ENCODE data around the gene ZNF280A. TPM values are rescaled to one million over a fixed set of nuclear protein-coding genes. Genes with fewer than 3 reads are reported as not detected.

ZNF280A gene
- total and polyA plus RNA-seq, 2 of the 8 experiments (the other 6 are each of a cell fraction or from before 2014, with no cell fraction given) = 0.09 to 0.61 TPM

- Histone ChIP-seq H3K36me3 (ENCODE audit: control insufficient read depth in 2 of 4, insufficient read depth in 4 of 4, low read length in 3 of 4) (no peaks in the 10 kb centered on the region), H4K91ac (replicated peaks; ENCODE audit: insufficient read length, low read length) (no peak overlapping the region), H2AK5ac (ENCODE audit: low read depth, low read length) (no peak overlapping the region), H3K4me2 (ENCODE audit: insufficient read depth in 1 of 2, low read depth in 2 of 2, low read length in 2 of 2) (no peak overlapping the region), H3K27ac (ENCODE audit: low read depth, low read length) (no peak overlapping the region), H2AFZ (ENCODE audit: low read length) (no peak overlapping the region), H3K27me3 (replicated peaks in 1 of 4; ENCODE audit: control insufficient read depth in 3 of 4, extremely low read depth in 1 of 4, insufficient read depth in 3 of 4, low read length in 3 of 4) (peaks cover 31 to 61% (median 46%) of the 10 kb centered on the region in 4 experiments), H3K4me1 (replicated peaks in 1 of 4; ENCODE audit: control insufficient read depth in 3 of 4, insufficient read depth in 4 of 4, low read length in 3 of 4) (no peaks in the 10 kb centered on the region), H2BK5ac (ENCODE audit: low read depth, low read length) (no peak overlapping the region), H3K4me3 (ENCODE audit: extremely low read depth in 1 of 4, insufficient read depth in 2 of 4, low read depth in 3 of 4, low read length in 4 of 4) (no peak overlapping the region), H2BK20ac (ENCODE audit: low read length) (no peak overlapping the region), H3K56ac (replicated peaks; ENCODE audit: insufficient read length, low read depth, low read length) (no peak overlapping the region), H3K4ac (replicated peaks; ENCODE audit: insufficient read length, low read depth, low read length) (no peak overlapping the region), H2BK12ac (ENCODE audit: low read depth, low read length) (no peak overlapping the region), H3K14ac (ENCODE audit: insufficient read length) (no peak overlapping the region), H4K20me1 (replicated peaks in 1 of 2; ENCODE audit: control insufficient read depth in 1 of 2, insufficient read depth in 2 of 2, low read length in 2 of 2) (peaks cover 0 to 1% of the 10 kb centered on the region in 2 experiments), H3K9ac (replicated peaks in 1 of 4; ENCODE audit: extremely low read depth in 1 of 4, low read depth in 3 of 4, low read length in 3 of 4) (no peak overlapping the region), H3K9me3 (ENCODE audit: insufficient read depth in 2 of 2, low read depth in 1 of 2, low read length in 1 of 2) (peaks cover 33 to 62% of the 10 kb centered on the region in 2 experiments; a peak in 3 of 4 replicates), H2BK15ac (ENCODE audit: low read length) (no peak overlapping the region), H3K23ac (ENCODE audit: insufficient read length) (no peak overlapping the region), H3K79me1 (ENCODE audit: low read depth, low read length) (no peaks in the 10 kb centered on the region), H4K8ac (ENCODE audit: extremely low read depth, insufficient read depth, low read length) (no peak overlapping the region), H2BK120ac (replicated peaks; ENCODE audit: low read depth, low read length) (no peak overlapping the region), H3K18ac (ENCODE audit: extremely low read depth, low read length) (no peak overlapping the region), H4K5ac (ENCODE audit: insufficient read length, low read depth, low read length) (no peak overlapping the region), H3K23me2 (ENCODE audit: low read depth, low read length) (no peaks in the 10 kb centered on the region), H3K79me2 (ENCODE audit: control insufficient read depth in 1 of 2, insufficient read depth in 2 of 2, low read length in 2 of 2) (no peaks in the 10 kb centered on the region)
- WGBS, 2 experiments (ENCODE audit: extremely low coverage in 1 of 2, insufficient coverage in 1 of 2, insufficient read length in 1 of 2, insufficient replicate concordance in 2 of 2, low coverage in 1 of 2, low lambda C conversion rate in 2 of 2, missing lambda C conversion rate in 1 of 2) = 80% methylated on average over 5 of the region's 5 CpGs; no CpG with 5 or more reads in 1 of the 2 experiments
- ChIA-PET CTCF (ENCODE audit: partially characterized antibody) (no interaction called here), POLR2A (ENCODE audit: partially characterized antibody) (no interaction called here)
- DNase-seq (ENCODE audit: low read depth in 1 of 2, low spot score in 2 of 2) (no peak), FAIRE-seq (no peak)
- TF ChIP-seq NANOG (IDR thresholded peaks at IDR 0.05; ENCODE audit: insufficient read depth, low read depth, low read length, poor library complexity, severe bottlenecking) (no peak), MAX (IDR thresholded peaks at IDR 0.05) (no peak), RNF2 (IDR thresholded peaks at IDR 0.05; ENCODE audit: borderline replicate concordance, low read depth, low read length, missing control alignments, poor library complexity, severe bottlenecking) (no peak), CBX8 (IDR thresholded peaks at IDR 0.05; ENCODE audit: borderline replicate concordance, low read depth, low read length) (no peak), EZH2 (IDR thresholded peaks at IDR 0.05; ENCODE audit: low read depth, low read length, severe bottlenecking) (no peak), TAF1 (IDR thresholded peaks at IDR 0.05; ENCODE audit: low read depth, low read length) (no peak), BACH1 (IDR thresholded peaks at IDR 0.05; ENCODE audit: low read length) (no peak), POLR2A (IDR thresholded peaks at IDR 0.05; ENCODE audit: control extremely low read depth in 1 of 2, low read depth in 2 of 2, low read length in 2 of 2) (no peak), EGR1 (IDR thresholded peaks at IDR 0.05; ENCODE audit: borderline replicate concordance, low read depth, low read length) (no peak), SIN3A (conservative IDR thresholded peaks at IDR 0.05 in 1 of 2, IDR thresholded peaks at IDR 0.05 in 1 of 2; ENCODE audit: low read depth in 1 of 2, low read length in 2 of 2) (no peak), POU5F1 (IDR thresholded peaks at IDR 0.05; ENCODE audit: low read depth, low read length) (no peak), E2F6 (IDR thresholded peaks at IDR 0.05) (no peak), NRF1 (IDR thresholded peaks at IDR 0.05; ENCODE audit: low read depth, low read length) (no peak)
These were observed 26.4 kb upstream of the ZNF280A start for GRCh38 chr22:22546490-22546889.

Data from H1 (cell line).